SK-N-MC (cell line): ENCODE results near the gene LCE1B.

Source experiments
- EZH2 ChIP-seq: fragments of 200-600 bp; sonication (generic); IDR thresholded peaks from one replicate; pipeline ENCODE4 v1.6.1; 2017; ENCODE audit warnings: antibody characterized with exemption
- FOXP2 ChIP-seq: optimal IDR thresholded peaks from 2 replicates; pipeline ENCODE3; 2011; ENCODE audit warnings: mild to moderate bottlenecking, moderate library complexity; ENCODE audit not compliant: insufficient read depth; ENCODE audit errors: extremely low read length, control extremely low read depth

DNA sequence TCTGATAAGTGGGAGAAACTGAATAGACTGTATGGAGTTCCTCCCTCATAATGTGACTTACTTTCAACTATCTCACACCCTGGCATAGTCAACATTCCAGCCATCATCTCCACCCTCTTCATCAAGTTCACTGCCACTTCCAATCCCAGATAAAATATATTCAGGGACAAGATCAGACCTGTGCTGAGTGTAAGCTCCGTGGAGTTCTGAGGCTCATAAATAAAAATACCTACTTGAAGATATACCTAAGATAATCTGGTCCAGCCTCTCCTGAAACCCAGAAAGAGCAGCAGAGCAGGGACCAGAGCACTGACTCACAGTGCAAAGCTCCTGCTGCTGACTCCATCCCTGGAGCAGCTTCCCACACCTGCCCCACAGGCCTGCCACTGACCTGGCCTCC, 46.3 kb downstream of the LCE1B start:
- TF ChIP-seq FOXP2 (no peak), EZH2 (no peak)
